HL-60/S4 treated with phorbol 12-myristate 13-acetate at 8.2 ng/mL for 4 days and 3 days (cell line): ENCODE measurements around the gene KDM5C.
"Not testable (repeated sequence)": the region's sequence is repeated elsewhere in the genome, so short reads cannot be mapped to it uniquely, and the experiment has no call there.

Experiments used
- in situ Hi-C: fragments of 300-500 bp; cut with MboI; formaldehyde crosslinking; loops from 2 replicates; pipeline ENCODE4 v1.15.0; 2022; ENCODE audit warnings: low sequenced_read_pairs

KDM5C gene

DNA sequence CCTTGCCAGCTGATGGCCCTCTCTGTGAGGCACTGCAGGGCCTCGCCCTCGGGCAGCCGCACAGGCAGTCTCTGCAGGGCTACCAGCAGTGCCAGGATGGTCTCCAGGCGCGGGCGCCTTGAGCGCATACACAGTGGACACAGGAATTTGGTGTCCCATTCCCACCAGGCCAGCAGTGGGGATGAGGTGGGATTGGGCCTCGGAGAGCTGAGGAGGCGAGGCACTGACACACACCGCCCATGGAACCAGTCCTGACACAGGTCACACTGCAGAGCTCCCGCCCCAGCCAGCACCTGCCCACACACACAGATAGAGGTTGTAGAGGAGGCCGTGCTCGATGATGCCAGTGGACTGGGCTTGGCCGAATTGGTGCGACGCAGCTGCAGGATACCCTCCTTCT, 30.7 kb downstream of the KDM5C start:
- in situ Hi-C loops, result no loop called here

DNA sequence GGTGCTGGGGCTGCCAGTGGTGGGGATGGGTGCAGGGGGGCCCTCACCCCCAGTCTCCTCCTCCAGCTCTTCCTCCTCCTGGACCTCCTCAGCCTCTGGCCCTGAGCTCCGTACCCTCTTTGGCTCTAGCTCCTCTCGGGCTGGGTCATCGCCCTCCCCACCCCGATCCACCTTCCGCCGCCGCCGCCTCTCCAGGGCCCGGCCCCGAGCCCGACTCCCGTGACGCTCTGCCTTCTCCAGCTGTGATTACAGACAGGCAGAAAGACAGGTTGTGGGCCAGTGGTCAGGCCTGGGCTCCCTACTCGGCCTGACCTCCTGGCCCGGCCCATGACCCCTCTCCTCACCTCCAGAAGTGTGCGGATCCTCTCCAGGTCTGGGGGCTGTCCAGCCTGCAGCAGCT, 31.9 kb downstream of the KDM5C start:
- in situ Hi-C loops, result no loop called here

- in situ Hi-C loops, result no loop called here
Measured at GRCh38 chrX:53190363-53190960, 34.5 kb downstream of the KDM5C start.

GRCh38 chrX:53188763-53189162, 36.2 kb downstream of the KDM5C start:
- in situ Hi-C loops, result no loop called here

GRCh38 chrX:53186351-53186750, 38.7 kb downstream of the KDM5C start:
- in situ Hi-C loops, result no loop called here

DNA sequence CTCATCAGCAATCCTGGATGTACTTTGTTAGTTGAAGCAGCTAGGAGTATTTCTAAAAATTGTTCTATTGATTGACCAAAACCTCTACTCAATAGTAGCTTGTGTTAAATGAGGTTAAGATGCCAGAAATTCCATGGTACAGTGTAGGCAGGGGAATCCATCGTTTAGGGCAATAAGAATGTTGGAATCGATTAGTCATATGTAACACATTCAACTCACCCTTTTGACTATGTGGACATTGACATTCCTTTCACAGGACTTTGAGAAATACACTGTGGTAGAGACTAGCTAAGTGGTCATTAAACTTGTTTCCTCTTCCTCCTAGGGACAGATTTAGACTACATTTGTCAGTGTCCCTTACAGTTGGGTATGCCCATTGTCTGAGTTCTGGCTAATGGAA, 40.2 kb downstream of the KDM5C start:
- in situ Hi-C loops, result no loop called here

- in situ Hi-C loops, result no loop called here
Measured at GRCh38 chrX:53171356-53171755, 53.7 kb downstream of the KDM5C start.

DNA sequence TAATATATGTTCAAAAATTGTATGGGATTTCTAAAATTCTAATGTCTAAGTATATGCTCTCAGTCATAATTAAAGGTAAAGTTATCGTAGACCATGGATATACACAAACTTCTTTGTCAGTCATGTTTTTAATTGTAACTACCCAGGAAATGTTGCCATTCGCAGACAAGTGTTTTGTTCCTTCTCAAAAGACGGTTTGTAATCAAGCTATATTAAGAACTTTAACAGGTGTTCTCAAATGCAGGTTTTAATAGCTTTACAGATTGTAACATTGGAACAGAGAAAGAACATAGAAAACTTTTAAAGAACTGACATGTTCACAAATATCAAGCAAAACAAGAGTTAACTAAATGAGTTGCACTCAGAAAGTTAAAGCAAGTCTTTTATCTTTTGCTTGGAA, 58.9 kb downstream of the KDM5C start:
- in situ Hi-C loops, result no loop called here

GRCh38 chrX:53164566-53164965, 60.4 kb downstream of the KDM5C start:
- in situ Hi-C loops, result not testable (repeated sequence)

DNA sequence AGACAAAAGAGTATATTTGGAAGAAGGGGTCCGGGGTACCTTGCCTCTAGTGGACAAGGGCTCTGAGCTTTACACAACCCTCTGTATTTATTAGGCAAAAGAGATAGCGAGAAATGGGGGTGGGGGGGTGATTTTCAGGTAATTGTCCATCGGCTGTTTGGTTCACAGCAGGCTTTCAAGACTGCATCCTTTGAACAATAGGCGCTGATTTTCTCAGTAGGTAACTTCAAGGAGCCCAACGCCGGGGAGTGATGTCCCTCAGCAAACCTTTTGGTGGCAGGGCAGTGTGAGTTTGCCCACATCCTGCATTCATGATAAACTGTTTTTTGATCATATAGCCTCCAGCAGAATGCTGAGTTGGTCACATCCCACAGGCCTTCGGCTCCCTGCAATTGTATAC, 61.6 kb downstream of the KDM5C start:
- in situ Hi-C loops, result no loop called here

GRCh38 chrX:53160297-53160983, 64.6 kb downstream of the KDM5C start:
- in situ Hi-C loops, result no loop called here

- in situ Hi-C loops, result no loop called here
Measured at GRCh38 chrX:53159184-53159583, 65.8 kb downstream of the KDM5C start.

DNA sequence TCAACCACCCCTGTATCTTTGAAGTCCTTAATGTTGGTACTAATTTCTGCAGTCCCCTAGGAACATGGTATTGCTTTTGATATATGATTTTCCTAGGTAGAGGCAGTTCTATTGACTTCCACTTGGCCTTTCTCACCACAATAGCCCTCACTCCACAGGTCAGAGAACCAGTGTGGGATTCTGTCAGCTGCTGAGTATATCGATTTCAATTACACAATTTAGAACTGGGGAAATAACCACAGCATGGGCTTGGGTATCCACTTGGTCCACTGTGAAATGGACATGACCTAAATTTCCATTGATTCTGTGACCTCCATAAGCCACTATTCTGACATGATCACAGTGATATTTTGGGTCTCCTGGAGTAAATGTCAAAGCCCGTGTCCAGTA, 68.8 kb downstream of the KDM5C start:
- in situ Hi-C loops, result no loop called here

GRCh38 chrX:53155512-53156206, 69.3 kb downstream of the KDM5C start:
- in situ Hi-C loops, result no loop called here

DNA sequence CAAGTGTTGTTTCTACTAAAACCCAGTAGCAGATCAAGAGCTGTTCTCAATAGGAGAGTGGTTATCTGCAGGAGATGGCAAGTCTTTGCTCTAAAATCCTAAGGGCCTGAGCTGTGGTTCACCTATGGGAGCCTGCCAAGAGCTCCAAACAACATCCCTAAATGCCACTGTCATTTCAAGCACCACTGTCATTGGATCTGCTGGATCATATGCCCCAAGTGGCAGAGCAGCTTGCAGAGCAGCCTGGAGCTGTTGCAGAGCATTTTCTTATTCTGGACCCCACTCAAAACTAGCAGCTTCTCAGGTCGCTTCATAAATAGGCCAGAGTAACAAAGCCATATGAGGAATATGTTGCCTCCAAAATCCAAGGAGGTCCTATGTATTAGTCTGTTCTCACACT, 71.4 kb downstream of the KDM5C start:
- in situ Hi-C loops, result no loop called here
